HG02678 (cell line): ENCODE data around the gene REXO1.

Experiments
- ATAC-seq: cut with Tn5 transposase; IDR thresholded peaks from one replicate; pipeline ENCODE4 v1.9.1; 2021; ENCODE audit warnings: mild to moderate bottlenecking, moderate library complexity; ENCODE audit not compliant: unreplicated experiment

Gene REXO1

GRCh38 chr19:1836458-1837221, 11.6 kb downstream of the REXO1 start:
- no peak for ATAC-seq

GRCh38 chr19:1833540-1833939, 14.7 kb downstream of the REXO1 start:
- no peak for ATAC-seq

- ATAC-seq, result no peak
These were observed 16.1 kb downstream of the REXO1 start for GRCh38 chr19:1832046-1832663.

- ATAC-seq, result no peak
These were observed 17.3 kb downstream of the REXO1 start for GRCh38 chr19:1830978-1831377.

GRCh38 chr19:1830568-1830967, 17.7 kb downstream of the REXO1 start:
- no peak for ATAC-seq

GRCh38 chr19:1829958-1830357, 18.3 kb downstream of the REXO1 start:
- no peak for ATAC-seq

GRCh38 chr19:1828279-1829238, 19.7 kb downstream of the REXO1 start:
- ATAC-seq, result no peak

- no peak for ATAC-seq
These were observed 20.6 kb downstream of the REXO1 start for GRCh38 chr19:1827566-1828278.

- no peak for ATAC-seq
These were observed 21.4 kb downstream of the REXO1 start for GRCh38 chr19:1826557-1827521.

GRCh38 chr19:1825909-1826556, 22.2 kb downstream of the REXO1 start:
- no peak for ATAC-seq

GRCh38 chr19:1824252-1824622, 24.0 kb downstream of the REXO1 start:
- ATAC-seq, result no peak

GRCh38 chr19:1823539-1824251, 24.6 kb downstream of the REXO1 start:
- ATAC-seq, result no peak

- no peak for ATAC-seq
These were observed 25.3 kb downstream of the REXO1 start for GRCh38 chr19:1823020-1823419.

- ATAC-seq, result no peak
These were observed 26.1 kb downstream of the REXO1 start for GRCh38 chr19:1822210-1822609.

- ATAC-seq, result no peak
These were observed 28.7 kb downstream of the REXO1 start for GRCh38 chr19:1819341-1820255.

GRCh38 chr19:1818549-1819195, 29.6 kb downstream of the REXO1 start:
- no peak for ATAC-seq

- no peak for ATAC-seq
These were observed 30.6 kb downstream of the REXO1 start for GRCh38 chr19:1817553-1818179.
